PC-3 (cell line): ENCODE results near the gene SH3TC1. TPM values are rescaled to one million over a fixed set of nuclear protein-coding genes. Genes with fewer than 3 reads are reported as not detected.
A peak's percentile ranks its signal among the peaks of the same experiment; 100 is the strongest.

ENCODE experiments used
- ATAC-seq: fragments of 200-7000 bp; cut with Tn5 transposase; 2 replicates; pipeline ENCODE4 v1.9.1; 2020; ENCODE audit warnings: mild to moderate bottlenecking, moderate library complexity
- BruUV-seq: library from RNA; stranded (reverse); fragments of 400-500 nt; replicated peaks from 2 replicates; lab custom pipeline; 2021; lab: Mats Ljungman, UMichigan
- CTCF ChIA-PET: fragments of 300-600 bp; sonication (Branson Sonifier 250); formaldehyde crosslinking; loops from one replicate; lab custom pipeline; 2022; ENCODE audit warnings: antibody characterized with exemption; lab: Charles Lee
- POLR2A ChIA-PET: fragments of 300-600 bp; sonication (Branson Sonifier 250); formaldehyde crosslinking; loops from one replicate; lab custom pipeline; 2022; ENCODE audit warnings: antibody characterized with exemption; ENCODE audit not compliant: unreplicated experiment; lab: Charles Lee
- DNase-seq: peaks from one replicate; pipeline ENCODE4 v3.0.0-alpha.2; 2015
- H2AFZ ChIP-seq: fragments of 300-600 bp; sonication (generic); 2 replicates; pipeline ENCODE4 v1.6.0; 2016; ENCODE audit warnings: antibody characterized with exemption, low read length
- H3F3A ChIP-seq: fragments of 300-600 bp; sonication (generic); one replicate; pipeline ENCODE4 v1.6.0; 2017; ENCODE audit warnings: antibody characterized with exemption, low read length, control low read depth, mild to moderate bottlenecking; ENCODE audit not compliant: unreplicated experiment
- H3K27ac ChIP-seq: fragments of 300-600 bp; sonication (generic); 2 replicates; pipeline ENCODE4 v1.5.1; 2016; ENCODE audit warnings: mild to moderate bottlenecking, low read length
- H3K27me3 ChIP-seq: fragments of 300-600 bp; sonication (generic); 2 replicates; pipeline ENCODE4 v1.6.1; 2016; ENCODE audit warnings: low read length, mixed read lengths
- H3K36me3 ChIP-seq: fragments of 300-600 bp; sonication (generic); 2 replicates; pipeline ENCODE4 v1.6.1; 2016; ENCODE audit warnings: low read depth, mixed run types, low read length, mixed read lengths
- H3K4me1 ChIP-seq: fragments of 300-600 bp; sonication (generic); 2 replicates; pipeline ENCODE4 v1.5.1; 2016; ENCODE audit warnings: low read length; ENCODE audit not compliant: insufficient read depth
- H3K4me2 ChIP-seq: fragments of 300-600 bp; sonication (generic); 2 replicates; pipeline ENCODE4 v1.6.0; 2016; ENCODE audit warnings: low read length
- H3K4me3 ChIP-seq: fragments of 300-600 bp; sonication (generic); 2 replicates; pipeline ENCODE4 v1.5.1; 2016; ENCODE audit warnings: mild to moderate bottlenecking, low read length, mixed read lengths
- H3K79me2 ChIP-seq: fragments of 300-600 bp; sonication (generic); 2 replicates; pipeline ENCODE4 v1.6.1; 2017; ENCODE audit warnings: low read length, mixed read lengths
- H3K9ac ChIP-seq: fragments of 300-600 bp; sonication (generic); 2 replicates; pipeline ENCODE4 v1.6.0; 2016; ENCODE audit warnings: mild to moderate bottlenecking, low read length
- H3K9me2 ChIP-seq: fragments of 300-600 bp; sonication (generic); replicated peaks from 2 replicates; pipeline ENCODE4 v1.6.1; 2016; ENCODE audit warnings: mixed run types, low read length, mixed read lengths
- H3K9me3 ChIP-seq: fragments of 300-600 bp; sonication (generic); 2 replicates; pipeline ENCODE4 v1.6.1; 2016; ENCODE audit warnings: low read length, mixed read lengths
- H4K20me1 ChIP-seq: fragments of 300-600 bp; sonication (generic); 2 replicates; pipeline ENCODE4 v1.6.1; 2016; ENCODE audit warnings: low read length, mixed read lengths
- EZH2 ChIP-seq: fragments of 300-600 bp; sonication (generic); IDR thresholded peaks from one replicate; pipeline ENCODE4 v1.6.1; 2017; ENCODE audit warnings: antibody characterized with exemption, mild to moderate bottlenecking, low read length; ENCODE audit not compliant: unreplicated experiment
- EZH2phosphoT487 ChIP-seq: fragments of 300-600 bp; sonication (generic); IDR thresholded peaks from 2 replicates; pipeline ENCODE4 v1.6.1; 2018; ENCODE audit warnings: mild to moderate bottlenecking, antibody characterized with exemption, low read length, borderline replicate concordance
- intact Hi-C: fragments of 100-400 bp; cut with micrococcal nuclease; formaldehyde crosslinking; loops from 2 replicates; pipeline ENCODE4 v1.9.0; 2023
- total RNA-seq: library from RNA; depleted of rRNA; stranded (reverse); fragments of >200 nt; gene quantifications from 2 replicates; pipeline ENCODE4 v1.2.3, GENCODE V29; 2014
- TF ChIP-seq, protein P1 (sequence below): fragments of 300-600 bp; sonication (generic); conservative IDR thresholded peaks from 2 replicates; pipeline ENCODE4 v1.5.1; 2017; ENCODE audit warnings: antibody characterized with exemption, low read depth, mild to moderate bottlenecking, low read length

The SH3TC1 gene
- total RNA-seq, 1 experiment from 2014 or later = 23.1 TPM

GRCh38 chr4:8275548-8275910, 76.4 kb downstream of the SH3TC1 start:
- Histone ChIP-seq H4K20me1 (no peaks in the 10 kb centered on the region), H3K4me3 (no peak overlapping the region), H3K4me2 (no peak overlapping the region), H2AFZ (no peak overlapping the region), H3K9me2 (no peaks in the 10 kb centered on the region), H3K36me3 (no peaks in the 10 kb centered on the region), H3K9me3 (no peaks in the 10 kb centered on the region), H3K27me3 (no peaks in the 10 kb centered on the region), H3K4me1 (peaks cover 24% of the 10 kb centered on the region), H3K27ac (no peak overlapping the region), H3K79me2 (no peaks in the 10 kb centered on the region), H3F3A (no peaks in the 10 kb centered on the region), H3K9ac (no peak overlapping the region)
- CTCF ChIA-PET = no interaction called here
- ATAC-seq (no peak), DNase-seq (no peak)
- POLR2A ChIA-PET = no interaction called here
- TF ChIP-seq EZH2 = no peak
- TF ChIP-seq, protein P1, sequence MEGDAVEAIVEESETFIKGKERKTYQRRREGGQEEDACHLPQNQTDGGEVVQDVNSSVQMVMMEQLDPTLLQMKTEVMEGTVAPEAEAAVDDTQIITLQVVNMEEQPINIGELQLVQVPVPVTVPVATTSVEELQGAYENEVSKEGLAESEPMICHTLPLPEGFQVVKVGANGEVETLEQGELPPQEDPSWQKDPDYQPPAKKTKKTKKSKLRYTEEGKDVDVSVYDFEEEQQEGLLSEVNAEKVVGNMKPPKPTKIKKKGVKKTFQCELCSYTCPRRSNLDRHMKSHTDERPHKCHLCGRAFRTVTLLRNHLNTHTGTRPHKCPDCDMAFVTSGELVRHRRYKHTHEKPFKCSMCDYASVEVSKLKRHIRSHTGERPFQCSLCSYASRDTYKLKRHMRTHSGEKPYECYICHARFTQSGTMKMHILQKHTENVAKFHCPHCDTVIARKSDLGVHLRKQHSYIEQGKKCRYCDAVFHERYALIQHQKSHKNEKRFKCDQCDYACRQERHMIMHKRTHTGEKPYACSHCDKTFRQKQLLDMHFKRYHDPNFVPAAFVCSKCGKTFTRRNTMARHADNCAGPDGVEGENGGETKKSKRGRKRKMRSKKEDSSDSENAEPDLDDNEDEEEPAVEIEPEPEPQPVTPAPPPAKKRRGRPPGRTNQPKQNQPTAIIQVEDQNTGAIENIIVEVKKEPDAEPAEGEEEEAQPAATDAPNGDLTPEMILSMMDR = no peak
- TF ChIP-seq EZH2phosphoT487 = no peak
- BruUV-seq = no TSS peak
- intact Hi-C loops = no loop called here

GRCh38 chr4:8276358-8277240, 77.5 kb downstream of the SH3TC1 start:
- intact Hi-C loops = no loop called here
- Histone ChIP-seq H3K4me1 (peaks cover 24% of the 10 kb centered on the region), H3K9me2 (no peaks in the 10 kb centered on the region), H3K4me3 (no peak overlapping the region), H2AFZ (no peak overlapping the region), H3K79me2 (no peaks in the 10 kb centered on the region), H4K20me1 (no peaks in the 10 kb centered on the region), H3K27me3 (no peaks in the 10 kb centered on the region), H3K9ac (no peak overlapping the region), H3K9me3 (no peaks in the 10 kb centered on the region), H3K27ac (no peak overlapping the region), H3K36me3 (no peaks in the 10 kb centered on the region), H3K4me2 (no peak overlapping the region), H3F3A (no peaks in the 10 kb centered on the region)
- TF ChIP-seq, protein P1 = no peak
- TF ChIP-seq EZH2phosphoT487 = no peak
- TF ChIP-seq EZH2 = no peak
- BruUV-seq = no TSS peak
- CTCF ChIA-PET = no interaction called here
- DNase-seq = peak; percentile 29
- POLR2A ChIA-PET = no interaction called here
- ATAC-seq = peak; percentile 55

DNA sequence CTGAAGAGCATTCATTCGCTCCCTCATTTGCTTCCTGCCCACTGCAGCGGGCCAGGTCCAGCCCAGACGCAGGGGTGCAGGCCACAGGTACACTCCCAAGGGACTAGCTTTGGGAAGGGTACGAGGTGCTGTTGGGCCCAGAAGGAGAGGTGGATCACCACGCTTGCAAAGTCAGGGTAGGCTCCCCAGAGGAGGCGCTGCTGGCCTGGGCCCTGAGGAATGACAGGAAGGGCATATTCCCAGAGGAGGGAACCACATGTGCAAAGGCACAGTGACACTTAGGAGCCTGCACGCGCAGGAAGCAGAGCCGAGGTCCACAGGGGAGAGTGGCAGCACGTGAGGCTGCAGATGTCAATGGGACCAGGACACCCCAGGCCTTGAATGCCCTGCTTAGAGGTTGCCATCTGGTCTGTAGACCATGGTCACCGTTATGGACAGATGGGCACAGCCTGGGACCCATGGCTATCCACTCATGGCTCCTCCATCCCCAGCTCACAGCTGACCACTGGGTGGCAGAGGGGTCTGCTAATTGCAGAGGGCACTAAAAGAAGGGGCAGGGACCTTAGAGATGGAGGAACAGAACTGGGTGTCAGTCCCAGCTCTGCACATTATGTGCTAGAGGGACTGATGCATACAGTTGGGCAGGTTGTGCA, 78.4 kb downstream of the SH3TC1 start:
- H3K4me3 ChIP-seq = no peak overlapping the region
- H3K4me1 ChIP-seq = peaks cover 24% of the 10 kb centered on the region
- peak overlapping the region; percentile 72 for H3K27ac ChIP-seq
- DNase-seq (no peak), ATAC-seq (no peak; the same call in 1 of the 2 replicates)
- H3K4me2 ChIP-seq = peak overlapping the region; percentile 67; the same call in 1 of the 2 replicates
- no peak overlapping the region for H2AFZ ChIP-seq
- no peaks in the 10 kb centered on the region for H3K79me2 ChIP-seq
- ChIA-PET CTCF (no interaction called here), POLR2A (no interaction called here)
- H4K20me1 ChIP-seq = no peaks in the 10 kb centered on the region
- no peak overlapping the region for H3K9ac ChIP-seq
- H3K9me3 ChIP-seq = no peaks in the 10 kb centered on the region
- no peaks in the 10 kb centered on the region for H3K27me3 ChIP-seq
- TF ChIP-seq, protein P1 = no peak
- no peak for TF ChIP-seq EZH2phosphoT487
- no peak for TF ChIP-seq EZH2
- no peaks in the 10 kb centered on the region for H3K36me3 ChIP-seq
- no peaks in the 10 kb centered on the region for H3K9me2 ChIP-seq
- no TSS peak for BruUV-seq
- intact Hi-C loops = no loop called here
- no peaks in the 10 kb centered on the region for H3F3A ChIP-seq
